VCaP (cell line): ENCODE data around the gene TBC1D25.

Experiments
- H3K27ac ChIP-seq: fragments of 450-650 bp; 2 replicates; pipeline ENCODE4 v1.5.1; 2017
- CTCF ChIP-seq: fragments of 450-650 bp; conservative IDR thresholded peaks from 2 replicates; pipeline ENCODE4 v1.5.1; 2017; ENCODE audit warnings: mild to moderate bottlenecking, moderate library complexity

Gene TBC1D25

GRCh38 chrX:48573690-48574269 is 34.3 kb downstream of the TBC1D25 start:
- peak overlapping the region; percentile 85 for H3K27ac ChIP-seq
- no peak for TF ChIP-seq CTCF

GRCh38 chrX:48574270-48575266 is 35.1 kb downstream of the TBC1D25 start, which contains the start of gene RBM3:
TSS of gene RBM3 (plus strand) at chrX:48574484. CDS start at chrX:48575181, 697 bp downstream.
- 0 out of 2 replicates have a peak, but pooled peaks have one; percentile 10 for TF ChIP-seq CTCF
- H3K27ac ChIP-seq, result peak within 1 kb of the TSS; percentile 85

GRCh38 chrX:48575642-48576041 is 36.1 kb downstream of the TBC1D25 start:
- TF ChIP-seq CTCF, result no peak
- H3K27ac ChIP-seq, result peak overlapping the region; percentile 85; the same call in 1 of the 2 replicates

- TF ChIP-seq CTCF, result no peak
- peak overlapping the region; percentile 85; the same call in 1 of the 2 replicates for H3K27ac ChIP-seq
Measured at GRCh38 chrX:48576108-48576507, 36.6 kb downstream of the TBC1D25 start.

GRCh38 chrX:48578661-48579128 is 39.2 kb downstream of the TBC1D25 start:
- no peak for TF ChIP-seq CTCF
- no peak overlapping the region for H3K27ac ChIP-seq

GRCh38 chrX:48579259-48579658 is 39.7 kb downstream of the TBC1D25 start:
- no peak for TF ChIP-seq CTCF
- no peak overlapping the region for H3K27ac ChIP-seq

- no peak for TF ChIP-seq CTCF
- no peak overlapping the region for H3K27ac ChIP-seq
Measured at GRCh38 chrX:48580662-48581061, 41.1 kb downstream of the TBC1D25 start.
